Calu3 (cell line): ENCODE measurements around the gene TPSB2. TPM values are rescaled to one million over a fixed set of nuclear protein-coding genes. Genes with fewer than 3 reads are reported as not detected.
"Not testable (repeated sequence)": the region's sequence is repeated elsewhere in the genome, so short reads cannot be mapped to it uniquely, and the experiment has no call there.

Experiments used
- BruUV-seq: library from RNA; stranded (reverse); fragments of 400-500 nt; replicated peaks from 2 replicates; lab custom pipeline; 2021; lab: Mats Ljungman, UMichigan
- CTCF ChIA-PET: fragments of 300-600 bp; sonication (Branson Sonifier 250); formaldehyde crosslinking; loops from one replicate; lab custom pipeline; 2022; ENCODE audit warnings: antibody characterized with exemption; lab: Charles Lee
- DNase-seq: peaks from one replicate; pipeline ENCODE4 v3.0.0; 2022
- H3K27ac Mint-ChIP-seq: one replicate; pipeline ENCODE4 v1.8.0; 2022; ENCODE audit warnings: mixed read lengths; ENCODE audit not compliant: unreplicated experiment
- H3K27me3 Mint-ChIP-seq: one replicate; pipeline ENCODE4 v1.8.0; 2022; ENCODE audit warnings: mixed read lengths; ENCODE audit not compliant: unreplicated experiment
- H3K36me3 Mint-ChIP-seq: one replicate; pipeline ENCODE4 v1.8.0; 2022; ENCODE audit warnings: mild to moderate bottlenecking, moderate library complexity, mixed read lengths; ENCODE audit not compliant: insufficient read depth, unreplicated experiment
- H3K4me1 Mint-ChIP-seq: one replicate; pipeline ENCODE4 v1.8.0; 2022; ENCODE audit warnings: mild to moderate bottlenecking, low read depth, mixed read lengths; ENCODE audit not compliant: unreplicated experiment
- H3K4me3 Mint-ChIP-seq: one replicate; pipeline ENCODE4 v1.8.0; 2022; ENCODE audit warnings: mild to moderate bottlenecking, low read depth, moderate library complexity, mixed read lengths; ENCODE audit not compliant: unreplicated experiment
- H3K9me3 Mint-ChIP-seq: one replicate; pipeline ENCODE4 v1.8.0; 2022; ENCODE audit warnings: low read depth, mixed read lengths; ENCODE audit not compliant: unreplicated experiment
- intact Hi-C: fragments of 100-400 bp; cut with micrococcal nuclease; formaldehyde crosslinking; loops from one replicate; pipeline ENCODE4 v1.10.0; 2022; ENCODE audit not compliant: unreplicated experiment
- total RNA-seq: library from RNA; stranded (reverse); gene quantifications from 2 replicates; pipeline ENCODE4 v1.2.3, GENCODE V29; 2022
- TF ChIP-seq, protein P1 (sequence below): fragments of 200-600 bp; IDR thresholded peaks from one replicate; pipeline ENCODE4 v1.8.0; 2022; ENCODE audit warnings: antibody characterized with exemption; ENCODE audit not compliant: unreplicated experiment

Gene TPSB2
- total RNA-seq, 1 experiment from 2014 or later, result not detected

DNA sequence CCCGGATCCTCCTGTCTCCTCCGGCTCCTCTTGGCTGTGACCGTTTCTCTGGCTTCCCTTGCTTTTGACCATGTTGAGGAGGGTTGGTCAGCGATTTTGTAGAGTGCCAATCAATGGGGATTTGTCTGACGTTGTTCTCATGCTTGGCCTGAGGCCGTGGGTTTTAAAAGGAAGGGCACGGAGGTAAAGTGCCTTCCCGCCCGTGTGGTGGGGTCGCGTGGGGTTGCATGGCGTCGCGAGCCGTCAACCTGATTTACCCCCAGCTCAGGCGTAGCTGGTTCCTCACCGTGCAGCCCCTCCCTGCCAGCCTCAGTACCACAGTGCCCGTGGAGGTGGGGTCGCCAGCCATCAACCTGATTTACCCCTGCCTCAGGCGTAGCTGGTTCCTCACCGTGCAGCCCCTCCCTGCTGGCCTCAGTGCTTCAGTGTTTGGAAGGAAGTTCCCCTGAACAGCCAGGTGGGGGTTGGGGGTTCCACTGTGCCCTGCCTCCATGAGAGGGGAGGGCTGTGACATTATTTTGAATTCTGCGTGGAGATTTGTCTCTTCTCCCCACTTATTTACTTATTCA, 15.6 kb upstream of the TPSB2 start:
- Mint-ChIP-seq H3K9me3 (no peaks in the 10 kb centered on the region), H3K36me3 (no peaks in the 10 kb centered on the region), H3K27me3 (peaks cover 47% of the 10 kb centered on the region), H3K4me3 (no peak overlapping the region), H3K27ac (no peak overlapping the region), H3K4me1 (no peaks in the 10 kb centered on the region)
- intact Hi-C loops, result no loop called here
- DNase-seq, result no peak
- CTCF ChIA-PET, result interaction anchor here (0.8 kb wide), 1 partner anchor 84 kb away, joined by 4 read pairs; no protein-coding TSS in a partner anchor
- TF ChIP-seq, protein P1, sequence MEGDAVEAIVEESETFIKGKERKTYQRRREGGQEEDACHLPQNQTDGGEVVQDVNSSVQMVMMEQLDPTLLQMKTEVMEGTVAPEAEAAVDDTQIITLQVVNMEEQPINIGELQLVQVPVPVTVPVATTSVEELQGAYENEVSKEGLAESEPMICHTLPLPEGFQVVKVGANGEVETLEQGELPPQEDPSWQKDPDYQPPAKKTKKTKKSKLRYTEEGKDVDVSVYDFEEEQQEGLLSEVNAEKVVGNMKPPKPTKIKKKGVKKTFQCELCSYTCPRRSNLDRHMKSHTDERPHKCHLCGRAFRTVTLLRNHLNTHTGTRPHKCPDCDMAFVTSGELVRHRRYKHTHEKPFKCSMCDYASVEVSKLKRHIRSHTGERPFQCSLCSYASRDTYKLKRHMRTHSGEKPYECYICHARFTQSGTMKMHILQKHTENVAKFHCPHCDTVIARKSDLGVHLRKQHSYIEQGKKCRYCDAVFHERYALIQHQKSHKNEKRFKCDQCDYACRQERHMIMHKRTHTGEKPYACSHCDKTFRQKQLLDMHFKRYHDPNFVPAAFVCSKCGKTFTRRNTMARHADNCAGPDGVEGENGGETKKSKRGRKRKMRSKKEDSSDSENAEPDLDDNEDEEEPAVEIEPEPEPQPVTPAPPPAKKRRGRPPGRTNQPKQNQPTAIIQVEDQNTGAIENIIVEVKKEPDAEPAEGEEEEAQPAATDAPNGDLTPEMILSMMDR, result no peak
- no TSS peak for BruUV-seq

DNA sequence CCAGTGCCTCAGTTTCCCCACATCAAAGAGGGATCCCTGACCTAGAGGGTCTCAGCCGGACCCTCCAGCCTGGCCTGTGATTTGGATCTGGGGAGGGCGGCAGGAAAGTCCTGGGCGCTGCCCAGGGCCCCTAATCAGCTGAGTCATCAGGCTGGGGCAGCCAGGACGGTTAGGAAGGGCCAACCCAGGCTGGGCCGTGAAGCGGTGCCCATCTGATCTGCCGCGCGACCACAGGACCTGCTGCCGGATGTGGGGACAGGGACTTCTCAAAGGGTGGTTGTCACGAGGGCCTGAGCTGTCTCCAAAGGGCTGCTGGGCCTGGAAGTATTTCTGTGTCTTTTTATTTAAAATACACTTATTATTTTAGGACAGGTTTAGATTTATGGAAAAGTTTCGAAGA, 14.9 kb upstream of the TPSB2 start:
- Mint-ChIP-seq H3K4me3 (no peak overlapping the region), H3K4me1 (no peaks in the 10 kb centered on the region), H3K27ac (no peak overlapping the region), H3K27me3 (peaks cover 47% of the 10 kb centered on the region), H3K36me3 (no peaks in the 10 kb centered on the region), H3K9me3 (no peaks in the 10 kb centered on the region)
- TF ChIP-seq, protein P1, result no peak
- BruUV-seq, result no TSS peak
- intact Hi-C loops, result no loop called here
- CTCF ChIA-PET, result interaction anchor here (0.8 kb wide), 1 partner anchor 85 kb away, joined by 4 read pairs; no protein-coding TSS in a partner anchor
- DNase-seq, result peak; percentile 31

DNA sequence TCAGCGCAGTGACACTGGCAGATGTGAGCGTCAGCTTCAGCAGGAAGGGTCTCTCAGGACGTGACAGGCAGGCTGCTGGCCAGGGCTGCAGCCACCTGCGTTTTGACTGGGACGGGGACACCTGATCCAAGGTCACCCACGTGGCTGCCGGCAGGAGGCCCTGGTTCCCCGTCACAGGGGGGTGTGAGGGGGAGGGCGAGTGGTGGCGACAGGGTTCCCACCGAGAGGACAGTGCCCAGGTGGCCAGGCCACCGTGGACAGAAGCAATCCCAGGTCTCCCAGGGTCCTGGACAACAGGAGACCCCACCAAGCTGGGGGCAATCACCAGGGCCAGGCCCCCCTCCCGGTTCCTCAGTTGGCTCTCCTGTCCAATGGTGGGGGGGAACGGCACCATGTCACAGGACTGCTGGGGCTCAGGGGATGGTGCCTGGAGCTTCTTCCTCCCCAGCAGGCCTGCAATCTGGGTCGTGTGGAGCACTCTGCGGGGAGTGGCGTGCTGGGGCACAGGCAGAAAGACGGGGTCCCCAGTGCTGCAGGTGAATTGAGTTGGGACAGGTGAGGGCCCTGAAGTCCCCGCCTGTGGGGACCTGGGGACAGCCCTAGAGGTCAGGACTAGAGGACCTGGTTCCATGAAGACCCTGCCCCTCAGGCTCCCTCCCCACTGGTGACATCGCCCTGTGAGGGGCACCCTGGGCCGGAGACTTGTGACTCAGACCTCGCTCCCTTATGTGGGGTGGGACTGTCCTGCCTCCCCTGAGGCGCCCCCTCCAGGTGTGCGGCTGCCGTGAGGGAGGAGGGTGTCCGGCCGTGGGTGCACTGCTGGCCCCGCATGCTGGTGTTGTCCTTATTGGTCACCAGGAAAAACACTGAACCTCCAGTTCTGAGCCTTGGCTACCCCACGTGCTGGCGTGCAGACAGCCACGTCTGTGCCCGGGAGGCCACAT, 14.2 kb upstream of the TPSB2 start:
- H3K36me3 Mint-ChIP-seq, H3K9me3 Mint-ChIP-seq, DNase-seq, H3K4me1 Mint-ChIP-seq, intact Hi-C loops, H3K27ac Mint-ChIP-seq, BruUV-seq, H3K4me3 Mint-ChIP-seq: not testable (repeated sequence)
- H3K27me3 Mint-ChIP-seq, result peaks cover 49% of the 10 kb centered on the region
- CTCF ChIA-PET, result interaction anchor here (0.8 kb wide), 1 partner anchor 85 kb away, joined by 4 read pairs; no protein-coding TSS in a partner anchor

DNA sequence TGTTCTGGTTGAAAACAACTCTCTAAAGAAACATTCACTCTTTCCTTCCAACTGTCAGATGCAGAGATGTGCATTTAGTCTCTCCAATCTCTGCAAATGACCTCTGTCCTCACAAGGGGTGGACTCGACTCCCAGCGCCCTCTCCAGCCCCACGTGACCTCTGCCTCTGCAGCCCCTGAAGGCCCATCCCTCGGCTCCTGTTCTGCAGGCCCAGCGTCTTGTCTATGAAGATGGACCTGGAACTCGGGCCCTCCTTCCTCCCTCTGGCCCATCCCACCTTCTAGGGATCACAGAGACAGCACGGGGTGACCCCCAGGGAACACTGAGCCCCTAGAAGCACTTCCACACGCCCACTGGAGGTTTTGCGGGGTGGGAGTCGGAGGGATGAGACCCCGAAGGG, 13.4 kb upstream of the TPSB2 start:
- H3K36me3 Mint-ChIP-seq, H3K27ac Mint-ChIP-seq, H3K4me3 Mint-ChIP-seq, BruUV-seq, H3K9me3 Mint-ChIP-seq, DNase-seq, CTCF ChIA-PET, intact Hi-C loops, H3K4me1 Mint-ChIP-seq: not testable (repeated sequence)
- peaks cover 57% of the 10 kb centered on the region for H3K27me3 Mint-ChIP-seq

DNA sequence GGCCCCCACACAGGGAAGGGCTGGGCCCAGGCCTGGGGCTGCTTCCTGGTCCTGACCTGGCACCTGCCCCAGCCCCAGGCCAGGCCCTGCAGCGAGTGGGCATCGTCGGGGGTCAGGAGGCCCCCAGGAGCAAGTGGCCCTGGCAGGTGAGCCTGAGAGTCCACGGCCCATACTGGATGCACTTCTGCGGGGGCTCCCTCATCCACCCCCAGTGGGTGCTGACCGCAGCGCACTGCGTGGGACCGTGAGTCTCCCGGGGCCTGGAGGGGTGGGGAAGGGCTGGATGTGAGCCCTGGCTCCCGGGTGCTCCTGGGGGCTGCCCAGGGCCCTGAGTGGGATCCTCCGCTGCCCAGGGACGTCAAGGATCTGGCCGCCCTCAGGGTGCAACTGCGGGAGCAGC, 11.1 kb upstream of the TPSB2 start:
- CTCF ChIA-PET, BruUV-seq, H3K4me3 Mint-ChIP-seq, H3K4me1 Mint-ChIP-seq, H3K27ac Mint-ChIP-seq, intact Hi-C loops, H3K36me3 Mint-ChIP-seq, DNase-seq, H3K9me3 Mint-ChIP-seq: not testable (repeated sequence)
- peaks cover 43% of the 10 kb centered on the region for H3K27me3 Mint-ChIP-seq

DNA sequence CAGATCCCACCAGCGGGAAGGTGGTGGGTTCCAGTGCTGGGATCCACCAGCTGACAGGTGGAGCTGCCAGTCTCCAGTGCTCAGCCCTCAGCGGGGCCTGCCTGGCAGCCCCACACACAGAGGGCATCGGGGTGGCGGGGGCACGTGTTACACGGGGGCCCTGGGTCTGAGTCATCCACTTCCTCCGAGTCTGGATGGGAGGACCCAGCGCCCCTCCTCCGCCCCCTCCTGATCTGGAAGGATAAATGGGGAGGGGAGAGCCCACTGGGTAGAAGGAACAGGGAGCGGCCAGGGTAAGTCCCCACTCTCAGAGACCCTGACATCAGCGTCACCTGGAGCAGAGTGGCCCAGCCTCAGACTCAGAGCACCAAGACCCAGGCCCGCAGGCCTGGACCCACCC, 10.5 kb upstream of the TPSB2 start, which contains the start of gene TPSAB1:
TSS of gene TPSAB1 (plus strand) at position 270 of the 400 bp plus-strand sequence. CDS start 234 bp downstream, outside the sequence.
- H3K36me3 Mint-ChIP-seq, intact Hi-C loops, BruUV-seq, H3K9me3 Mint-ChIP-seq, H3K27ac Mint-ChIP-seq, H3K4me1 Mint-ChIP-seq, CTCF ChIA-PET, H3K4me3 Mint-ChIP-seq: not testable (repeated sequence)
- H3K27me3 Mint-ChIP-seq, result peaks cover 37% of the 10 kb centered on the region
- peak; percentile 0 for DNase-seq

DNA sequence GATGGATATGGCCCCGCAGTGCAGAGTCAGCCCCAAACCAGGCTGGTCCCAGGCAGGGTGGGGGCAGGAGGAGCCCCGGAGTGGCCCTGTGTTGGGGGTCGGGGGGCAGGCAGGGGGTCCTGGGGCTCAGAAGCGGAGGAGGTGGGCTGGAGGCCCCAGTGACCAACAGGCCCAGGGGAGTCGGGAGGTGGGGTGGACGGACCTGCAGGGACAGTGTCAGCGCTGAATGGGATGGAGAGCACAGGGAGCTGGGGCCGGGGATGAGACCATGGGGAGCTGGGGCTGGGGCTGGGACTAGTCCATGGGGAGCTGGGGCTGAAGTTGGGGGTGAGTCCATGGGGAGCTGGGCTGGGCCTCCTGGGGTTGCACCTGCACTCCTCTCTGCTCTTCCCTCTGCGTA, 9.6 kb upstream of the TPSB2 start:
- BruUV-seq, H3K4me1 Mint-ChIP-seq, intact Hi-C loops, H3K27ac Mint-ChIP-seq, CTCF ChIA-PET, H3K36me3 Mint-ChIP-seq, H3K4me3 Mint-ChIP-seq, H3K9me3 Mint-ChIP-seq: not testable (repeated sequence)
- H3K27me3 Mint-ChIP-seq, result peaks cover 29% of the 10 kb centered on the region
- peak; percentile 0 for DNase-seq

DNA sequence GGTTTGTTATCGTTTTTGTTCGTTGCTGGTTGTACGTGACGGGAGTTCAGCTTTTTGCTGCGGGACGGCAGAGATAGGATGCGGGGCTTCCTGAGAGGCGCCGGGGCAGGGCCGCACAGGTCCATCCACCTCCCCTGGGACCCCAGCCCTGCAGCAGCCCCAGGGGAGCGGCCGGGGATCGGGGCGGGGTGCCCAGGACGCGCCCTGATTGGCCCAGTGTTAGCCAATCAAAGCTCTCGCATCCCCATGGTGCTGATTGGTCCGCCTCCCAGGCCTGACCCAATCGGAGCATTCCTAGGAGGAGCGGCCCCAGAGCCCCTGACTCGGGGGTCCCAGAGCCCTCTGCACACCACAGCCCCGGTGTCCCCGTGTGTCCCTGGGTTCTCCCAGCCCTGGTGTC, 8.9 kb upstream of the TPSB2 start:
- CTCF ChIA-PET, result interaction anchor here (0.8 kb wide), 1 partner anchor 133 kb away, joined by 3 read pairs; no protein-coding TSS in a partner anchor
- H3K27me3 Mint-ChIP-seq, result peaks cover 28% of the 10 kb centered on the region
- H3K9me3 Mint-ChIP-seq, H3K4me3 Mint-ChIP-seq, H3K4me1 Mint-ChIP-seq, intact Hi-C loops, H3K36me3 Mint-ChIP-seq, DNase-seq, BruUV-seq, H3K27ac Mint-ChIP-seq: not testable (repeated sequence)
